PC-3 (cell line): ENCODE measurements around the gene TMEM51.

Experiments
- CTCF ChIP-seq: fragments of 300-600 bp; sonication (generic); conservative IDR thresholded peaks from 2 replicates; pipeline ENCODE4 v1.5.1; 2017; ENCODE audit warnings: antibody characterized with exemption, low read depth, mild to moderate bottlenecking, low read length
- EZH2 ChIP-seq: fragments of 300-600 bp; sonication (generic); IDR thresholded peaks from one replicate; pipeline ENCODE4 v1.6.1; 2017; ENCODE audit warnings: antibody characterized with exemption, mild to moderate bottlenecking, low read length; ENCODE audit not compliant: unreplicated experiment

- TF ChIP-seq CTCF, result no peak
- no peak for TF ChIP-seq EZH2
Observed at GRCh38 chr1:15186846-15187151, 33.3 kb downstream of the TMEM51 start.
